PC-9 (cell line): Measurements from ENCODE around the gene AHI1. TPM values are rescaled to one million over a fixed set of nuclear protein-coding genes. Genes with fewer than 3 reads are reported as not detected.

Experiments
- BruUV-seq: library from RNA; stranded (reverse); fragments of 400-500 nt; replicated peaks from 2 replicates; lab custom pipeline; 2021; lab: Mats Ljungman, UMichigan
- CTCF ChIA-PET: fragments of 300-600 bp; sonication (Branson Sonifier 250); formaldehyde crosslinking; loops from one replicate; lab custom pipeline; 2022; ENCODE audit warnings: antibody characterized with exemption; lab: Charles Lee
- POLR2A ChIA-PET: fragments of 300-600 bp; sonication (Branson Sonifier 250); formaldehyde crosslinking; loops from one replicate; lab custom pipeline; 2022; ENCODE audit warnings: antibody characterized with exemption; ENCODE audit not compliant: unreplicated experiment; lab: Charles Lee
- DNase-seq, 2 experiments: peaks; one replicate each; pipeline versions ENCODE4 v3.0.0 to v3.0.0-alpha.2; 2015 to 2022; ENCODE audit warnings: mixed read lengths in 1 of 2
- H2AFZ ChIP-seq: fragments of 200-600 bp; sonication (generic); 2 replicates; pipeline ENCODE4 v1.8.1; 2017; ENCODE audit warnings: antibody characterized with exemption
- H3F3A ChIP-seq: fragments of 200-600 bp; sonication (generic); 2 replicates; pipeline ENCODE4 v1.8.1; 2017; ENCODE audit warnings: antibody characterized with exemption, mild to moderate bottlenecking, low read depth; ENCODE audit not compliant: insufficient read depth
- H3K27ac ChIP-seq: fragments of 200-600 bp; sonication (generic); 2 replicates; pipeline ENCODE4 v1.6.1; 2016; ENCODE audit warnings: mixed run types
- H3K27me3 ChIP-seq: fragments of 200-600 bp; sonication (generic); 2 replicates; pipeline ENCODE4 v1.6.1; 2016; ENCODE audit warnings: low read depth, mixed run types; ENCODE audit not compliant: insufficient read depth
- H3K36me3 ChIP-seq: fragments of 200-600 bp; sonication (generic); 2 replicates; pipeline ENCODE4 v1.6.1; 2016; ENCODE audit warnings: low read depth, mixed run types
- H3K4me1 ChIP-seq: fragments of 200-600 bp; sonication (generic); replicated peaks from 2 replicates; pipeline ENCODE4 v1.6.1; 2016; ENCODE audit warnings: mixed run types; ENCODE audit not compliant: insufficient read depth
- H3K4me2 ChIP-seq: fragments of 200-600 bp; sonication (generic); 2 replicates; pipeline ENCODE4 v1.6.1; 2017; ENCODE audit warnings: mixed run types
- H3K4me3 ChIP-seq: fragments of 200-600 bp; sonication (generic); 2 replicates; pipeline ENCODE4 v1.6.1; 2016; ENCODE audit warnings: mixed run types
- H3K79me2 ChIP-seq: fragments of 200-600 bp; sonication (generic); 2 replicates; pipeline ENCODE4 v1.6.1; 2017; ENCODE audit warnings: low read depth, mixed run types
- H3K9me2 ChIP-seq: fragments of 200-600 bp; sonication (generic); 2 replicates; pipeline ENCODE4 v1.8.1; 2017; ENCODE audit warnings: mild to moderate bottlenecking; ENCODE audit not compliant: insufficient read depth
- H3K9me3 ChIP-seq: fragments of 200-600 bp; sonication (generic); 2 replicates; pipeline ENCODE4 v1.8.1; 2016; ENCODE audit warnings: low read depth; ENCODE audit not compliant: insufficient read depth
- H4K20me1 ChIP-seq: fragments of 200-600 bp; sonication (generic); 2 replicates; pipeline ENCODE4 v1.8.1; 2017; ENCODE audit not compliant: insufficient read depth
- EZH2 ChIP-seq: fragments of 200-600 bp; sonication (generic); IDR thresholded peaks from 2 replicates; pipeline ENCODE4 v1.8.0; 2017; ENCODE audit warnings: antibody characterized with exemption, low read depth
- intact Hi-C: fragments of 100-400 bp; cut with micrococcal nuclease; formaldehyde crosslinking; loops from one replicate; pipeline ENCODE4 v1.10.0; 2022; ENCODE audit not compliant: unreplicated experiment
- total RNA-seq: library from RNA; stranded (reverse); gene quantifications from 2 replicates; pipeline ENCODE4 v1.2.3, GENCODE V29; 2021
- TF ChIP-seq, protein P1 (sequence below): fragments of 200-600 bp; sonication (generic); conservative IDR thresholded peaks from 2 replicates; pipeline ENCODE4 v1.6.1; 2017; ENCODE audit warnings: mixed run types, antibody characterized with exemption, mild to moderate bottlenecking, moderate library complexity

The AHI1 gene
- total RNA-seq, 1 experiment from 2014 or later: 19.9 TPM

DNA sequence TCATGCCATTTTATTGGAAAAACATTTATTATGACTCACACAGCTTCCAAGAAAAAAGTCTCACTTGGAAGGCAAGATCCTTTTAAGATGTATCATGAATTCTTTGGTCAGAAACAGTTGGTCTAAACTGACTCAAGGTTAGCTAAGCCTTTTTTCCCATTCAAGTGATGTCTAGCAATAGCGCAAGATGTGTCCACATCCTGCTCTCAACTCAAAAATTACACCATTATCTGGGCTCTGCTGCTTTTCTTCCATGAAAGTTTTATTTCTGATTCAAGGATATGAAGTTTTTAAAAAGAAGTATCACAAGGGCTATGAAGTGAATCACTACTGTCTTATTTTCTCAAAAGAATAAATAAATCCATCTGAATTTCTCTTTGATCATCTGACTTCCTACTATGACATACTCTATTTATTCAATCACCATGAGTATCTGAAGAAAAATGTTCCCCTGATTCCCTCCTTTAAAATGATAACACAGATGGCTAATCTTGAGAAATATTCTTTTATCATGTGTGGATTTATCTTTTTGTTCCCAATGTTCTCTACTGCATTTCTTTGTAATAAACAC, 139.2 kb downstream of the AHI1 start:
- H3K4me2 ChIP-seq: no peak overlapping the region
- no peaks in the 10 kb centered on the region for H4K20me1 ChIP-seq
- no peaks in the 10 kb centered on the region for H3K9me2 ChIP-seq
- ChIA-PET POLR2A (no interaction called here), CTCF (no interaction called here)
- no peaks in the 10 kb centered on the region for H3K36me3 ChIP-seq
- no peak overlapping the region for H3K27ac ChIP-seq
- no peaks in the 10 kb centered on the region for H3K27me3 ChIP-seq
- no peaks in the 10 kb centered on the region; the same call in 1 of the 2 replicates for H3K9me3 ChIP-seq
- no peak overlapping the region for H2AFZ ChIP-seq
- no peaks in the 10 kb centered on the region for H3F3A ChIP-seq
- H3K4me1 ChIP-seq: no peaks in the 10 kb centered on the region
- no peaks in the 10 kb centered on the region for H3K79me2 ChIP-seq
- no peak for TF ChIP-seq EZH2
- TF ChIP-seq, protein P1, sequence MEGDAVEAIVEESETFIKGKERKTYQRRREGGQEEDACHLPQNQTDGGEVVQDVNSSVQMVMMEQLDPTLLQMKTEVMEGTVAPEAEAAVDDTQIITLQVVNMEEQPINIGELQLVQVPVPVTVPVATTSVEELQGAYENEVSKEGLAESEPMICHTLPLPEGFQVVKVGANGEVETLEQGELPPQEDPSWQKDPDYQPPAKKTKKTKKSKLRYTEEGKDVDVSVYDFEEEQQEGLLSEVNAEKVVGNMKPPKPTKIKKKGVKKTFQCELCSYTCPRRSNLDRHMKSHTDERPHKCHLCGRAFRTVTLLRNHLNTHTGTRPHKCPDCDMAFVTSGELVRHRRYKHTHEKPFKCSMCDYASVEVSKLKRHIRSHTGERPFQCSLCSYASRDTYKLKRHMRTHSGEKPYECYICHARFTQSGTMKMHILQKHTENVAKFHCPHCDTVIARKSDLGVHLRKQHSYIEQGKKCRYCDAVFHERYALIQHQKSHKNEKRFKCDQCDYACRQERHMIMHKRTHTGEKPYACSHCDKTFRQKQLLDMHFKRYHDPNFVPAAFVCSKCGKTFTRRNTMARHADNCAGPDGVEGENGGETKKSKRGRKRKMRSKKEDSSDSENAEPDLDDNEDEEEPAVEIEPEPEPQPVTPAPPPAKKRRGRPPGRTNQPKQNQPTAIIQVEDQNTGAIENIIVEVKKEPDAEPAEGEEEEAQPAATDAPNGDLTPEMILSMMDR: no peak
- no peak for DNase-seq
- intact Hi-C loops: no loop called here
- BruUV-seq: no TSS peak
- H3K4me3 ChIP-seq: no peak overlapping the region

DNA sequence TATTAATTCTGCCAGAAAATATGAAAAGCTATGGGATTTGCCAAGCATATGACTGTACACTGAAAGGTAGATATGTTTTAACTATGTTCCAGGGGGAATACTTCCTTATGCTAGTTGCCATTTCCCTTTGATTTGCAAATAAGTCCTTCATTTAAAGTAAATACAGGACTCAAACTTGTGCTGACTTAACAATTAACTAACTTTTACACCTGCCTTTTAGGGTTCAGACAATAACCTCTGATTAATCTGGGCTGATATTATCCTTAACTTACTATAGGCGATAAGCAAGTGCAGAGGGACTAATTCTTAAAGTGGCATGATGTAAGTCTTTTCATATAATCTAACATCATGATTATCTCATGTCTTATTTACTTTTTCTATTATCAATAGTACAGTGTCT, 143.1 kb downstream of the AHI1 start:
- ChIA-PET CTCF (no interaction called here), POLR2A (no interaction called here)
- TF ChIP-seq, protein P1: no peak
- no peak for TF ChIP-seq EZH2
- Histone ChIP-seq H4K20me1 (no peaks in the 10 kb centered on the region), H3K9me3 (no peaks in the 10 kb centered on the region), H3K36me3 (no peaks in the 10 kb centered on the region), H3F3A (no peaks in the 10 kb centered on the region), H3K79me2 (no peaks in the 10 kb centered on the region), H3K27me3 (no peaks in the 10 kb centered on the region), H3K4me3 (no peak overlapping the region), H3K27ac (no peak overlapping the region), H3K9me2 (no peaks in the 10 kb centered on the region), H3K4me1 (no peaks in the 10 kb centered on the region), H2AFZ (no peak overlapping the region), H3K4me2 (no peak overlapping the region)
- intact Hi-C loops: no loop called here
- no peak for DNase-seq
- no TSS peak for BruUV-seq

DNA sequence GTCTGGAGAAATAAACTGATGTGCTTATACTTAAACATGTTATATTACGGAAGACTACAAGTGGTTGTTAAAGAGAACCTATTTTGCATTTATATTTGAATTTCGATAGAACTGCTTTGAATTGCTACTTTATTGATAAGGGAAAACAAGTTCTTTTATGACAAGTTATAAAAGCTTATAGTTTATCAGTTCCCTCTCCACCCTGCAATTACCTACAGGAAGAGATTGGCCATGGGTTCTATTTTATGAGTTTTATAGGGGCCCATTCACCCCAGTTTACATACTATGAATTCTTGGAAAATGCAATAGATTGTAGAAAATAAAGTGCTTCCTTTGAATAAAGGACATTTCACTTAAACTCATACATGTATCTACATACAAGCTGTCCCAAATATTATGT, 144.4 kb downstream of the AHI1 start:
- intact Hi-C loops: no loop called here
- Histone ChIP-seq H3K27me3 (no peaks in the 10 kb centered on the region), H3K9me2 (no peaks in the 10 kb centered on the region), H4K20me1 (no peaks in the 10 kb centered on the region), H3F3A (no peaks in the 10 kb centered on the region), H3K27ac (no peak overlapping the region), H3K4me2 (no peak overlapping the region), H3K9me3 (no peaks in the 10 kb centered on the region), H2AFZ (no peak overlapping the region), H3K4me3 (no peak overlapping the region), H3K4me1 (no peaks in the 10 kb centered on the region), H3K79me2 (no peaks in the 10 kb centered on the region), H3K36me3 (no peaks in the 10 kb centered on the region)
- no TSS peak for BruUV-seq
- ChIA-PET POLR2A (no interaction called here), CTCF (no interaction called here)
- no peak for TF ChIP-seq EZH2
- TF ChIP-seq, protein P1: no peak
- no peak for DNase-seq
